WTC11 (cell line): Measurements from ENCODE around the gene MAP1S. TPM values are rescaled to one million over a fixed set of nuclear protein-coding genes. Genes with fewer than 3 reads are reported as not detected.

ENCODE experiments used
- ATAC-seq: fragments of 200-7000 bp; cut with Tn5 transposase; 2 replicates; pipeline ENCODE4 v1.10.0; 2021; ENCODE audit warnings: mild to moderate bottlenecking, moderate library complexity
- CTCF ChIA-PET: fragments of 300-600 bp; sonication (Branson Sonifier 250); formaldehyde crosslinking; loops from one replicate; lab custom pipeline; 2021; ENCODE audit warnings: antibody characterized with exemption; lab: Charles Lee
- POLR2A ChIA-PET: fragments of 350-600 bp; sonication (Branson Sonifier 250); formaldehyde crosslinking; loops from one replicate; lab custom pipeline; 2021; ENCODE audit warnings: antibody characterized with exemption; lab: Charles Lee
- DNase-seq: peaks from one replicate; pipeline ENCODE4 v3.0.0; 2021; ENCODE audit warnings: low spot score
- H3K27ac Mint-ChIP-seq: 2 replicates; pipeline ENCODE4 v1.8.0; 2021; ENCODE audit warnings: mixed read lengths
- H3K27me3 Mint-ChIP-seq: 2 replicates; pipeline ENCODE4 v1.8.0; 2021; ENCODE audit warnings: low read depth, mild to moderate bottlenecking, moderate library complexity, mixed read lengths
- H3K36me3 Mint-ChIP-seq: 2 replicates; pipeline ENCODE4 v1.8.0; 2021; ENCODE audit warnings: mixed read lengths
- H3K4me1 Mint-ChIP-seq: 2 replicates; pipeline ENCODE4 v1.8.0; 2022; ENCODE audit warnings: mixed read lengths
- H3K4me3 Mint-ChIP-seq: 2 replicates; pipeline ENCODE4 v1.8.0; 2021; ENCODE audit warnings: mild to moderate bottlenecking, moderate library complexity, mixed read lengths
- H3K9me3 Mint-ChIP-seq: 2 replicates; pipeline ENCODE4 v1.8.0; 2021; ENCODE audit warnings: mixed read lengths
- ATF3 ChIP-seq: sonication (generic); formaldehyde crosslinking; conservative IDR thresholded peaks from 2 replicates; pipeline ENCODE4 v1.8.1; 2022; ENCODE audit warnings: mild to moderate bottlenecking, missing genetic modification reagents
- ATF6 ChIP-seq: sonication (generic); formaldehyde crosslinking; IDR thresholded peaks from 2 replicates; pipeline ENCODE4 v1.8.1; 2023; ENCODE audit warnings: mild to moderate bottlenecking, missing genetic modification reagents
- CBFB ChIP-seq: sonication (generic); formaldehyde crosslinking; IDR thresholded peaks from 2 replicates; pipeline ENCODE4 v1.8.1; 2022; ENCODE audit warnings: mild to moderate bottlenecking, low read depth, missing genetic modification reagents
- ETV6 ChIP-seq: sonication (generic); formaldehyde crosslinking; IDR thresholded peaks from 2 replicates; pipeline ENCODE4 v1.8.1; 2022; ENCODE audit warnings: mild to moderate bottlenecking, missing genetic modification reagents
- FOXJ3 ChIP-seq: sonication (generic); formaldehyde crosslinking; IDR thresholded peaks from 2 replicates; pipeline ENCODE4 v1.9.0; 2021; ENCODE audit warnings: missing genetic modification reagents, mild to moderate bottlenecking, borderline replicate concordance
- FOXP1 ChIP-seq: sonication (generic); formaldehyde crosslinking; IDR thresholded peaks from 2 replicates; pipeline ENCODE4 v1.8.0; 2022; ENCODE audit warnings: missing genetic modification reagents, mild to moderate bottlenecking, moderate library complexity, borderline replicate concordance
- FOXP4 ChIP-seq: sonication (generic); formaldehyde crosslinking; IDR thresholded peaks from 2 replicates; pipeline ENCODE4 v1.8.0; 2022; ENCODE audit warnings: mild to moderate bottlenecking, missing genetic modification reagents
- GABPB1 ChIP-seq: sonication (generic); formaldehyde crosslinking; IDR thresholded peaks from 2 replicates; pipeline ENCODE4 v1.8.1; 2023; ENCODE audit warnings: mild to moderate bottlenecking, missing genetic modification reagents
- GRHL2 ChIP-seq: fragments of 250-450 bp; sonication (Bioruptor Pico); IDR thresholded peaks from 2 replicates; pipeline ENCODE4 v1.8.0; 2022; ENCODE audit warnings: mild to moderate bottlenecking, moderate library complexity; ENCODE audit not compliant: insufficient replicate concordance, severe bottlenecking
- JAZF1 ChIP-seq: fragments of 250-450 bp; sonication (Bioruptor Pico); IDR thresholded peaks from 2 replicates; pipeline ENCODE4 v1.9.0; 2021; ENCODE audit warnings: moderate library complexity, mild to moderate bottlenecking, inconsistent platforms
- MAX ChIP-seq: sonication (generic); formaldehyde crosslinking; IDR thresholded peaks from 2 replicates; pipeline ENCODE4 v1.8.0; 2022; ENCODE audit warnings: mild to moderate bottlenecking, missing genetic modification reagents
- NR2C2 ChIP-seq: sonication (generic); formaldehyde crosslinking; IDR thresholded peaks from 2 replicates; pipeline ENCODE4 v1.8.0; 2022; ENCODE audit warnings: mild to moderate bottlenecking, missing genetic modification reagents
- RELA ChIP-seq: sonication (generic); formaldehyde crosslinking; IDR thresholded peaks from 2 replicates; pipeline ENCODE4 v1.8.1; 2022; ENCODE audit warnings: missing genetic modification reagents, mild to moderate bottlenecking, borderline replicate concordance
- SMAD3 ChIP-seq: sonication (generic); formaldehyde crosslinking; IDR thresholded peaks from 2 replicates; pipeline ENCODE4 v1.8.0; 2022; ENCODE audit warnings: missing genetic modification reagents, mild to moderate bottlenecking, borderline replicate concordance
- SMAD4 ChIP-seq: sonication (generic); formaldehyde crosslinking; IDR thresholded peaks from 2 replicates; pipeline ENCODE4 v1.8.0; 2022; ENCODE audit warnings: mild to moderate bottlenecking, missing genetic modification reagents
- SOX15 ChIP-seq: fragments of 250-450 bp; sonication (Bioruptor Pico); IDR thresholded peaks from 2 replicates; pipeline ENCODE4 v1.9.0; 2021; ENCODE audit warnings: mild to moderate bottlenecking
- STAT6 ChIP-seq: sonication (generic); formaldehyde crosslinking; conservative IDR thresholded peaks from 2 replicates; pipeline ENCODE4 v1.8.1; 2023; ENCODE audit warnings: mild to moderate bottlenecking, low read depth, missing genetic modification reagents, moderate library complexity
- ZBTB21 ChIP-seq: sonication (generic); formaldehyde crosslinking; IDR thresholded peaks from 2 replicates; pipeline ENCODE4 v1.8.1; 2023; ENCODE audit warnings: mild to moderate bottlenecking, missing genetic modification reagents, borderline replicate concordance
- ZNF317 ChIP-seq: sonication (generic); formaldehyde crosslinking; IDR thresholded peaks from 2 replicates; pipeline ENCODE4 v1.8.1; 2023; ENCODE audit warnings: low read depth, mild to moderate bottlenecking, moderate library complexity, missing genetic modification reagents, borderline replicate concordance
- ZNF416 ChIP-seq: fragments of 250-450 bp; sonication (Bioruptor Pico); IDR thresholded peaks from 2 replicates; pipeline ENCODE4 v1.9.0; 2021; ENCODE audit warnings: mild to moderate bottlenecking, inconsistent platforms
- ZNF512 ChIP-seq: sonication (generic); formaldehyde crosslinking; IDR thresholded peaks from 2 replicates; pipeline ENCODE4 v1.8.1; 2022; ENCODE audit warnings: missing genetic modification reagents, borderline replicate concordance
- ZNF671 ChIP-seq: fragments of 250-450 bp; sonication (Bioruptor Pico); IDR thresholded peaks from 2 replicates; pipeline ENCODE4 v1.8.0; 2021; ENCODE audit warnings: mild to moderate bottlenecking
- ZSCAN18 ChIP-seq: fragments of 250-450 bp; sonication (Bioruptor Pico); IDR thresholded peaks from 2 replicates; pipeline ENCODE4 v2.1.2; 2022; ENCODE audit warnings: mild to moderate bottlenecking, moderate library complexity
- total RNA-seq: library from RNA; stranded (reverse); gene quantifications from 3 replicates; pipeline ENCODE4 v1.2.3, GENCODE V29; 2021

Gene MAP1S
- total RNA-seq, 1 experiment from 2014 or later = 120 TPM

GRCh38 chr19:17680230-17680722 is 39.0 kb upstream of the MAP1S start:
- peak; percentile 49 for ATAC-seq
- H3K27me3 Mint-ChIP-seq = no peaks in the 10 kb centered on the region
- peaks cover under 1% of the 10 kb centered on the region; the same call in 1 of the 2 replicates for H3K36me3 Mint-ChIP-seq
- TF ChIP-seq ATF6 (CRISPR knock-in tag) = no peak
- no peak for TF ChIP-seq ZNF416
- TF ChIP-seq RELA (CRISPR knock-in tag) = no peak
- TF ChIP-seq STAT6 (CRISPR knock-in tag) = no peak
- no peak for TF ChIP-seq FOXP1 (CRISPR knock-in tag)
- TF ChIP-seq MAX (CRISPR knock-in tag) = no peak
- no peak for TF ChIP-seq NR2C2 (CRISPR knock-in tag)
- no peak for TF ChIP-seq GABPB1 (CRISPR knock-in tag)
- TF ChIP-seq SMAD4 (CRISPR knock-in tag) = no peak
- no peak for TF ChIP-seq ZNF512 (CRISPR knock-in tag)
- TF ChIP-seq FOXJ3 (CRISPR knock-in tag) = no peak
- no peak for TF ChIP-seq SOX15 (CRISPR knock-in tag)
- no peak for TF ChIP-seq ZNF317 (CRISPR knock-in tag)
- no peak for TF ChIP-seq JAZF1
- TF ChIP-seq CBFB (CRISPR knock-in tag) = no peak
- TF ChIP-seq ATF3 (CRISPR knock-in tag) = no peak
- no peak for TF ChIP-seq ETV6 (CRISPR knock-in tag)
- peak overlapping the region; percentile 65 for H3K4me3 Mint-ChIP-seq
- H3K27ac Mint-ChIP-seq = no peak overlapping the region
- ChIA-PET POLR2A (no interaction called here), CTCF (no interaction called here)
- DNase-seq = peak; percentile 47
- H3K9me3 Mint-ChIP-seq = no peaks in the 10 kb centered on the region
- peaks cover 39% of the 10 kb centered on the region for H3K4me1 Mint-ChIP-seq

GRCh38 chr19:17681505-17682125 is 37.7 kb upstream of the MAP1S start:
- ChIA-PET CTCF (interaction anchor here (0.7 to 1.9 kb wide), 5 partner anchors 76 to 192 kb away, joined by 3 to 5 read pairs (median 4); partner anchors contain the start of gene RPL18A), POLR2A (interaction anchor here (0.6 kb wide), 1 partner anchor 171 kb away, joined by 3 read pairs; no protein-coding TSS in a partner anchor)
- DNase-seq (peak; percentile 78), ATAC-seq (peak; percentile 22)
- Mint-ChIP-seq H3K27me3 (no peaks in the 10 kb centered on the region), H3K9me3 (no peaks in the 10 kb centered on the region), H3K4me1 (peaks cover 41% of the 10 kb centered on the region), H3K27ac (no peak overlapping the region), H3K36me3 (peaks cover 3% of the 10 kb centered on the region; the same call in 1 of the 2 replicates), H3K4me3 (peak overlapping the region; percentile 65; the same call in 1 of the 2 replicates)
- peak; percentile 87 for TF ChIP-seq SMAD4 (CRISPR knock-in tag)
- no peak for TF ChIP-seq GRHL2
- no peak for TF ChIP-seq FOXP1 (CRISPR knock-in tag)
- TF ChIP-seq ZSCAN18 = no peak
- TF ChIP-seq SMAD3 (CRISPR knock-in tag) = no peak
- peak; percentile 79 for TF ChIP-seq FOXP4 (CRISPR knock-in tag)
- no peak for TF ChIP-seq ZBTB21 (CRISPR knock-in tag)
- TF ChIP-seq ZNF671 = no peak
- peak; percentile 34; the same call in 1 of the 2 replicates for TF ChIP-seq MAX (CRISPR knock-in tag)
